Gastrocnemius medialis (tissue), 4 donors: ENCODE data around the gene VEZF1. TPM values are rescaled to one million over a fixed set of nuclear protein-coding genes. Genes with fewer than 3 reads are reported as not detected.

Source experiments
- ATAC-seq, 2 donors: fragments of 150-250 bp; one replicate each; pipeline ENCODE4 v1.9.1; 2016
- DNase-seq, 2 donors: peaks; one replicate each; pipeline ENCODE4 v3.0.0-alpha.2; 2019
- H3K27ac ChIP-seq, 4 donors: fragments of 200-600 bp; sonication (generic); 1 replicate in 1 of 4; 2 replicates in 3 of 4; pipeline ENCODE4 v1.5.1; 2016 to 2018; ENCODE audit warnings: mild to moderate bottlenecking in 2 of 4, moderate library complexity in 1 of 4
- H3K27me3 ChIP-seq, 3 donors: fragments of 200-600 bp; sonication (generic) in 2 of 3; 1 replicate in 1 of 3; 2 replicates in 2 of 3; pipeline versions ENCODE4 v1.5.1 to v1.6.0; 2016 to 2019; ENCODE audit warnings: mild to moderate bottlenecking in 1 of 3, moderate library complexity in 1 of 3
- H3K36me3 ChIP-seq, 2 donors: fragments of 200-600 bp; sonication (generic) in 1 of 2; one replicate each; pipeline ENCODE4 v1.5.1; 2017 to 2018
- H3K4me1 ChIP-seq, 2 donors: fragments of 200-600 bp; sonication (generic) in 1 of 2; one replicate each; pipeline ENCODE4 v1.5.1; 2016 to 2017; ENCODE audit warnings: mild to moderate bottlenecking in 2 of 2
- H3K4me3 ChIP-seq, 4 donors: fragments of 200-600 bp; sonication (generic) in 3 of 4; 1 replicate in 1 of 4; 2 replicates in 3 of 4; pipeline ENCODE4 v1.5.1; 2016 to 2019; ENCODE audit warnings: mild to moderate bottlenecking in 2 of 4
- H3K9me3 ChIP-seq, 3 donors: fragments of 200-600 bp; sonication (generic) in 2 of 3; 1 replicate in 1 of 3; 2 replicates in 2 of 3; pipeline ENCODE4 v1.5.1; 2016 to 2019
- CTCF ChIP-seq, 5 experiments: fragments of 450-650 bp in 3 of 5; fragments of 200-600 bp in 2 of 5; sonication (generic) in 2 of 5; IDR thresholded peaks in 4 of 5; conservative IDR thresholded peaks in 1 of 5; 1 replicate in 4 of 5; 2 replicates in 1 of 5; pipeline ENCODE4 v1.5.1; 2016 to 2019; ENCODE audit warnings: antibody characterized with exemption in 5 of 5, mild to moderate bottlenecking in 3 of 5, moderate library complexity in 3 of 5
- POLR2A ChIP-seq, 2 donors: fragments of 450-650 bp; IDR thresholded peaks; one replicate each; pipeline ENCODE4 v1.6.1; 2017; ENCODE audit warnings: antibody characterized with exemption in 2 of 2, mild to moderate bottlenecking in 2 of 2, moderate library complexity in 2 of 2
- in situ Hi-C, 4 donors: fragments of 200-750 bp; cut with MboI; loops; one replicate each; pipeline versions ENCODE4 v1.15.0 to v1.8.0; 2017; ENCODE audit warnings: low sequenced_read_pairs in 4 of 4
- intact Hi-C: fragments of 100-400 bp; cut with DNase I; formaldehyde crosslinking; loops from one replicate; pipeline ENCODE4 v1.15.1; 2023; ENCODE audit warnings: low total_unique reads
- total RNA-seq, 4 donors: library from RNA; depleted of rRNA; stranded (reverse); fragments of >200 nt; gene quantifications; one replicate each; pipeline versions ENCODE4 v1.1.0 to v1.2.3, GENCODE V29; 2016

The VEZF1 gene
- total RNA-seq, 4 donors from 2014 or later, result 99.9 to 137 (median 106) TPM

- DNase-seq, result no peak
- Histone ChIP-seq H3K9me3 (no peaks in the 10 kb centered on the region), H3K4me1 (peaks cover 91 to 94% of the 10 kb centered on the region in 2 donors), H3K36me3 (no peaks in the 10 kb centered on the region), H3K27ac (peak overlapping the region; percentile 82 to 99 (median 98)), H3K27me3 (no peaks in the 10 kb centered on the region), H3K4me3 (peak overlapping the region; percentile 46 to 58 (median 46))
- ATAC-seq, result no peak
- intact Hi-C loops, result no loop called here
- in situ Hi-C loops, result no loop called here
- TF ChIP-seq POLR2A (IDR thresholded peaks at IDR 0.05) (no peak), CTCF (IDR thresholded peaks at IDR 0.05 in 4 of 5, conservative IDR thresholded peaks at IDR 0.05 in 1 of 5) (no peak)
Measured at GRCh38 chr17:57945996-57946797, 41.9 kb downstream of the VEZF1 start.

GRCh38 chr17:57944908-57945307 is 43.1 kb downstream of the VEZF1 start:
- H3K9me3 ChIP-seq, result no peaks in the 10 kb centered on the region
- H3K36me3 ChIP-seq, result no peaks in the 10 kb centered on the region
- DNase-seq (no peak), ATAC-seq (no peak)
- TF ChIP-seq CTCF (IDR thresholded peaks at IDR 0.05 in 4 of 5, conservative IDR thresholded peaks at IDR 0.05 in 1 of 5), result no peak
- TF ChIP-seq POLR2A (IDR thresholded peaks at IDR 0.05), result no peak
- intact Hi-C loops (no loop called here), in situ Hi-C loops (no loop called here)
- H3K27me3 ChIP-seq, result no peaks in the 10 kb centered on the region
- peaks cover 90 to 94% of the 10 kb centered on the region in 2 donors for H3K4me1 ChIP-seq
- H3K27ac ChIP-seq, result peak overlapping the region; percentile 82 to 99 (median 98)
- H3K4me3 ChIP-seq, result no peak overlapping the region

GRCh38 chr17:57943645-57944044 is 44.4 kb downstream of the VEZF1 start:
- Histone ChIP-seq H3K4me3 (no peak overlapping the region), H3K36me3 (no peaks in the 10 kb centered on the region), H3K27ac (peak overlapping the region; percentile 85 to 94 (median 90)), H3K27me3 (no peaks in the 10 kb centered on the region), H3K4me1 (peaks cover 89 to 94% of the 10 kb centered on the region in 2 donors), H3K9me3 (no peaks in the 10 kb centered on the region)
- TF ChIP-seq CTCF (IDR thresholded peaks at IDR 0.05 in 4 of 5, conservative IDR thresholded peaks at IDR 0.05 in 1 of 5), result no peak
- no peak for TF ChIP-seq POLR2A (IDR thresholded peaks at IDR 0.05)
- intact Hi-C loops, result no loop called here
- DNase-seq (no peak), ATAC-seq (no peak)
- in situ Hi-C loops, result no loop called here

- Histone ChIP-seq H3K36me3 (no peaks in the 10 kb centered on the region), H3K4me3 (no peak overlapping the region), H3K27me3 (no peaks in the 10 kb centered on the region), H3K27ac (peak overlapping the region; percentile 85 to 94 (median 90)), H3K9me3 (no peaks in the 10 kb centered on the region), H3K4me1 (peaks cover 89 to 94% of the 10 kb centered on the region in 2 donors)
- TF ChIP-seq CTCF (IDR thresholded peaks at IDR 0.05 in 4 of 5, conservative IDR thresholded peaks at IDR 0.05 in 1 of 5) (no peak), POLR2A (IDR thresholded peaks at IDR 0.05) (no peak)
- intact Hi-C loops (no loop called here), in situ Hi-C loops (no loop called here)
- ATAC-seq (no peak), DNase-seq (no peak)
Measured at GRCh38 chr17:57943140-57943539, 44.9 kb downstream of the VEZF1 start.
